A549 (cell line): Measurements from ENCODE around the gene CIB4. TPM values are rescaled to one million over a fixed set of nuclear protein-coding genes. Genes with fewer than 3 reads are reported as not detected.
A peak's percentile ranks its signal among the peaks of the same experiment; 100 is the strongest.
"Not testable (repeated sequence)": the region's sequence is repeated elsewhere in the genome, so short reads cannot be mapped to it uniquely, and the experiment has no call there.

Experiments
- ATAC-seq, 2 experiments: fragments of 200-7000 bp in 1 of 2; fragments of >200 bp in 1 of 2; cut with Nextera tagmentation in 1 of 2; cut with Tn5 transposase in 1 of 2; 3 replicates each; pipeline versions ENCODE4 v1.8.0 to v1.9.1; 2018 to 2020; ENCODE audit warnings: mild to moderate bottlenecking in 1 of 2, moderate library complexity in 1 of 2
- CTCF ChIA-PET: fragments of 300-600 bp; sonication (Branson Sonifier 250); formaldehyde crosslinking; extraction: SDS; loops from one replicate; lab custom pipeline; 2021; ENCODE audit warnings: antibody characterized with exemption, inconsistent platforms; lab: Yijun Ruan, JAX
- POLR2A ChIA-PET: fragments of 350-600 bp; formaldehyde crosslinking; extraction: SDS; loops from one replicate; lab custom pipeline; 2021; ENCODE audit warnings: antibody characterized with exemption, inconsistent platforms; lab: Yijun Ruan, JAX
- DNase-seq, 2 experiments: peaks; one replicate each; pipeline versions ENCODE4 v3.0.0 to v3.0.0-alpha.2; 2011 to 2016; ENCODE audit warnings: low read depth in 1 of 2, low spot score in 1 of 2
- FAIRE-seq: peaks from 2 replicates; lab custom pipeline; 2011; peaks lifted over from hg19 to GRCh38; lab: Jason Lieb, UNC
- H3K27ac ChIP-seq, 2 experiments: fragments of >200 bp; sonication (Bioruptor Twin); formaldehyde crosslinking; 3 replicates each; pipeline ENCODE4 v1.5.1; 2016 to 2017
- H3K4me1 ChIP-seq: fragments of >200 bp; sonication (Bioruptor Twin); formaldehyde crosslinking; 3 replicates; pipeline ENCODE4 v1.6.1; 2016
- H3K4me2 ChIP-seq: fragments of >200 bp; sonication (Bioruptor Twin); formaldehyde crosslinking; 3 replicates; pipeline ENCODE4 v1.6.1; 2016
- H3K4me3 ChIP-seq: fragments of >200 bp; sonication (Bioruptor Twin); formaldehyde crosslinking; 3 replicates; pipeline ENCODE4 v1.5.1; 2016
- H3K9me3 ChIP-seq: fragments of >200 bp; sonication (Bioruptor Twin); formaldehyde crosslinking; 3 replicates; pipeline ENCODE4 v1.6.1; 2016
- CBX8 ChIP-seq: fragments of 200-600 bp; sonication (generic); IDR thresholded peaks from 2 replicates; pipeline ENCODE4 v1.6.1; 2016
- CHD2 ChIP-seq: fragments of 150-350 bp; IDR thresholded peaks from 2 replicates; pipeline ENCODE4 v1.6.1; 2014; ENCODE audit warnings: low read length; ENCODE audit not compliant: partially characterized antibody
- EHF ChIP-seq: fragments of 250-450 bp; sonication (Bioruptor Pico); IDR thresholded peaks from 2 replicates; pipeline ENCODE4 v1.5.0; 2020; ENCODE audit warnings: mild to moderate bottlenecking
- ELK1 ChIP-seq: fragments of 150-350 bp; IDR thresholded peaks from 2 replicates; pipeline ENCODE4 v1.6.1; 2014; ENCODE audit warnings: low read depth, mild to moderate bottlenecking, low read length
- ESRRA ChIP-seq: fragments of 150-350 bp; IDR thresholded peaks from 2 replicates; pipeline ENCODE4 v1.6.1; 2014; ENCODE audit warnings: mild to moderate bottlenecking, low read length, borderline replicate concordance
- FOSB ChIP-seq: fragments of 250-450 bp; sonication (Bioruptor Pico); IDR thresholded peaks from 2 replicates; pipeline ENCODE4 v1.5.0; 2020; ENCODE audit warnings: mild to moderate bottlenecking, moderate library complexity
- HDAC2 ChIP-seq: fragments of 200-600 bp; sonication (generic); IDR thresholded peaks from 2 replicates; pipeline ENCODE4 v1.6.1; 2016
- HEYL ChIP-seq: fragments of 250-450 bp; sonication (Bioruptor Pico); IDR thresholded peaks from 2 replicates; pipeline ENCODE4 v1.8.0; 2021; ENCODE audit warnings: mild to moderate bottlenecking, moderate library complexity
- HMGXB4 ChIP-seq: fragments of 250-450 bp; sonication (Bioruptor Pico); IDR thresholded peaks from 2 replicates; pipeline ENCODE4 v1.5.0; 2021; ENCODE audit warnings: mild to moderate bottlenecking, moderate library complexity, borderline replicate concordance
- HOXB5 ChIP-seq: fragments of 250-450 bp; sonication (Bioruptor Pico); IDR thresholded peaks from 2 replicates; pipeline ENCODE4 v1.5.0; 2020; ENCODE audit warnings: mild to moderate bottlenecking, moderate library complexity
- JUN ChIP-seq, 2 experiments: fragments of >200 bp; sonication (Bioruptor Twin); formaldehyde crosslinking; IDR thresholded peaks; 2 replicates in 1 of 2; 3 replicates in 1 of 2; pipeline ENCODE4 v1.6.1; 2016 to 2017
- JUNB ChIP-seq: fragments of >200 bp; sonication (Bioruptor Twin); formaldehyde crosslinking; IDR thresholded peaks from 2 replicates; pipeline ENCODE4 v1.6.1; 2016
- KDM1A ChIP-seq: fragments of 200-600 bp; sonication (generic); IDR thresholded peaks from 2 replicates; pipeline ENCODE4 v1.6.1; 2016; ENCODE audit warnings: low read depth, mild to moderate bottlenecking
- KDM5A ChIP-seq: fragments of 200-600 bp; sonication (generic); IDR thresholded peaks from 2 replicates; pipeline ENCODE4 v1.6.1; 2016; ENCODE audit warnings: antibody characterized with exemption, mild to moderate bottlenecking
- MYC ChIP-seq: IDR thresholded peaks from 2 replicates; pipeline ENCODE4 v1.6.1; 2012; ENCODE audit warnings: mild to moderate bottlenecking, inconsistent platforms, low read length, improper control_type of control experiment, borderline replicate concordance
- NPAS2 ChIP-seq: fragments of 250-450 bp; sonication (Bioruptor Pico); IDR thresholded peaks from 2 replicates; pipeline ENCODE4 v1.8.0; 2022; ENCODE audit warnings: mild to moderate bottlenecking, moderate library complexity, borderline replicate concordance
- PHF8 ChIP-seq: fragments of 200-600 bp; sonication (generic); IDR thresholded peaks from 2 replicates; pipeline ENCODE4 v1.6.1; 2016; ENCODE audit warnings: low read depth, mild to moderate bottlenecking, antibody characterized with exemption, moderate library complexity, borderline replicate concordance
- POLR2AphosphoS2 ChIP-seq: conservative IDR thresholded peaks from 2 replicates; pipeline ENCODE4 v1.6.1; 2012; ENCODE audit warnings: low read length, improper control_type of control experiment, inconsistent platforms
- RFX5 ChIP-seq: fragments of 450-650 bp; IDR thresholded peaks from 2 replicates; pipeline ENCODE4 v1.7.1; 2014; ENCODE audit warnings: antibody characterized with exemption, mild to moderate bottlenecking, moderate library complexity
- RNF2 ChIP-seq: fragments of 200-600 bp; sonication (generic); IDR thresholded peaks from 2 replicates; pipeline ENCODE4 v1.6.1; 2016; ENCODE audit warnings: low read depth, mild to moderate bottlenecking, antibody characterized with exemption, moderate library complexity, borderline replicate concordance
- TFCP2L1 ChIP-seq: fragments of 250-450 bp; sonication (Bioruptor Pico); IDR thresholded peaks from 2 replicates; pipeline ENCODE4 v1.5.0; 2021; ENCODE audit warnings: mild to moderate bottlenecking
- TP53 ChIP-seq: fragments of 250-450 bp; sonication (Bioruptor Pico); IDR thresholded peaks from 2 replicates; pipeline ENCODE4 v1.5.0; 2021; ENCODE audit warnings: mild to moderate bottlenecking, moderate library complexity
- ZC3H11A ChIP-seq: fragments of 450-650 bp; IDR thresholded peaks from 2 replicates; pipeline ENCODE4 v1.6.1; 2014; ENCODE audit warnings: antibody characterized with exemption, mild to moderate bottlenecking
- WGBS: methylation state at CpG from one replicate; pipeline ENCODE4 v1.1.6; 2017; ENCODE audit errors: missing lambda C conversion rate; 5-methylcytosine and 5-hydroxymethylcytosine counted together
- polyA plus RNA-seq, 4 experiments: library from polyadenylated mRNA; depleted of rRNA in 3 of 4; stranded (reverse); fragments of >200 nt; fragmentation: RNase III in 1 of 4; extraction: RNeasy Plus Mini Kit Qiagen cat#74134 plus additional on column Dnase treatment in 1 of 4; gene quantifications; 2 replicates in 3 of 4; 3 replicates in 1 of 4; pipeline ENCODE4 v1.2.3, GENCODE V29; 2011 to 2017
- TF ChIP-seq, protein P1 (sequence below): fragments of >200 bp; sonication (Bioruptor Twin); formaldehyde crosslinking; IDR thresholded peaks from 2 replicates; pipeline ENCODE4 v1.6.1; 2016
- TF ChIP-seq, protein P2 (sequence below): IDR thresholded peaks from 2 replicates; pipeline ENCODE4 v1.6.1; 2012; ENCODE audit warnings: low read depth, borderline replicate concordance
- TF ChIP-seq, protein P3 (sequence below): fragments of >200 bp; sonication (Bioruptor Twin); formaldehyde crosslinking; IDR thresholded peaks from 3 replicates; pipeline ENCODE4 v1.5.1; 2016

The CIB4 gene
- polyA plus RNA-seq, 2 of the 4 experiments (the other 2 are of a cell fraction), result 0.30 to 1.0 TPM

DNA sequence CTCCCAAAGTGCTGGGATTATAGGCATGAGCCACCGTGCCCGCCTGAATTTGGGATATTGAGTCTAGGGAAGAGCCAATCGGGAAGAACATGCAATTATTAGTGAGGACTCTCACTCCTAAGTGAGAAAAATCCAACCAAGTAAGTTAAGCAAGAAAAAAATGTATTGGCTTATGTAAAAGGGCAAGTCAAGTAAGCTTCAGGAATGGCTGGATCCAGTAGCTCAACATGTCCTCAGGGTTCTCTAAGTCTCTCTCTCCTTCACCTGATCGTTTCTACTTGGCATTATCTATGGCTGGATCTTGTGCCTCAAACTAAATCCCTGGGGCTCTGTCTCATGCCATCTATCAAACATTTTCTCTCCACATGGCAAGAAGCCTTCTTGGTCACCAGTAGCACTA, 16.1 kb upstream of the CIB4 start:
- Histone ChIP-seq H3K9me3 (peaks cover 33% of the 10 kb centered on the region), H3K4me1 (no peaks in the 10 kb centered on the region), H3K27ac (no peak overlapping the region), H3K4me2 (no peak overlapping the region), H3K4me3 (no peak overlapping the region)
- FAIRE-seq (no peak), ATAC-seq (no peak), DNase-seq (no peak)
- WGBS, result 43% methylated on average over 4 of the region's 4 CpGs
- ChIA-PET POLR2A (no interaction called here), CTCF (interaction anchor here (0.5 to 2.0 kb wide), 6 partner anchors 25 to 298 kb away, joined by 3 to 10 read pairs (median 4); no protein-coding TSS in a partner anchor)
- TF ChIP-seq TP53 (CRISPR knock-in tag) (no peak), POLR2AphosphoS2 (no peak)

- H3K9me3 ChIP-seq, result peaks cover 20% of the 10 kb centered on the region
- no peak overlapping the region for H3K4me2 ChIP-seq
- 87% methylated on average over 9 of the region's 9 CpGs for WGBS
- H3K27ac ChIP-seq, result no peak overlapping the region
- H3K4me1 ChIP-seq, result no peaks in the 10 kb centered on the region
- ATAC-seq (no peak), FAIRE-seq (no peak), DNase-seq (no peak)
- no peak overlapping the region for H3K4me3 ChIP-seq
- CTCF ChIA-PET, result interaction anchor here (0.5 kb wide), 1 partner anchor 8 kb away, joined by 3 read pairs; no protein-coding TSS in a partner anchor
- TF ChIP-seq, protein P1, sequence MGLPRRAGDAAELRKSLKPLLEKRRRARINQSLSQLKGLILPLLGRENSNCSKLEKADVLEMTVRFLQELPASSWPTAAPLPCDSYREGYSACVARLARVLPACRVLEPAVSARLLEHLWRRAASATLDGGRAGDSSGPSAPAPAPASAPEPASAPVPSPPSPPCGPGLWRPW, result no peak
- TF ChIP-seq, protein P2, sequence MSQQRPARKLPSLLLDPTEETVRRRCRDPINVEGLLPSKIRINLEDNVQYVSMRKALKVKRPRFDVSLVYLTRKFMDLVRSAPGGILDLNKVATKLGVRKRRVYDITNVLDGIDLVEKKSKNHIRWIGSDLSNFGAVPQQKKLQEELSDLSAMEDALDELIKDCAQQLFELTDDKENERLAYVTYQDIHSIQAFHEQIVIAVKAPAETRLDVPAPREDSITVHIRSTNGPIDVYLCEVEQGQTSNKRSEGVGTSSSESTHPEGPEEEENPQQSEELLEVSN, result no peak
- TF ChIP-seq ZC3H11A (no peak), ELK1 (no peak), FOSB (CRISPR knock-in tag) (no peak), CBX8 (no peak), JUN (IDR thresholded peaks at IDR 0.05) (no peak), RNF2 (no peak), HOXB5 (CRISPR knock-in tag) (no peak), HMGXB4 (CRISPR knock-in tag) (no peak), HDAC2 (no peak), KDM1A (no peak)
- POLR2A ChIA-PET, result no interaction called here
Measured at GRCh38 chr2:26655611-26656195, 14.5 kb upstream of the CIB4 start.

GRCh38 chr2:26655120-26655519, 14.0 kb upstream of the CIB4 start:
- CTCF ChIA-PET, H3K27ac ChIP-seq, ATAC-seq, H3K4me3 ChIP-seq, H3K4me2 ChIP-seq, FAIRE-seq, H3K4me1 ChIP-seq, POLR2A ChIA-PET, DNase-seq: not testable (repeated sequence)
- peaks cover 14% of the 10 kb centered on the region; the same call in 2 of the 3 replicates for H3K9me3 ChIP-seq
- no CpG with 5 or more reads among the region's 1 CpG for WGBS

GRCh38 chr2:26654061-26654340, 12.8 kb upstream of the CIB4 start:
- POLR2A ChIA-PET, result no interaction called here
- WGBS, result 47% methylated on average over 3 of the region's 3 CpGs
- TF ChIP-seq JUNB (no peak), ZC3H11A (no peak), ESRRA (no peak), PHF8 (no peak), MYC (no peak), FOSB (CRISPR knock-in tag) (no peak), HEYL (CRISPR knock-in tag) (no peak), CHD2 (no peak), RFX5 (no peak), KDM5A (no peak), NPAS2 (no peak), TFCP2L1 (no peak), EHF (CRISPR knock-in tag) (no peak)
- TF ChIP-seq, protein P1, result no peak
- TF ChIP-seq, protein P3, sequence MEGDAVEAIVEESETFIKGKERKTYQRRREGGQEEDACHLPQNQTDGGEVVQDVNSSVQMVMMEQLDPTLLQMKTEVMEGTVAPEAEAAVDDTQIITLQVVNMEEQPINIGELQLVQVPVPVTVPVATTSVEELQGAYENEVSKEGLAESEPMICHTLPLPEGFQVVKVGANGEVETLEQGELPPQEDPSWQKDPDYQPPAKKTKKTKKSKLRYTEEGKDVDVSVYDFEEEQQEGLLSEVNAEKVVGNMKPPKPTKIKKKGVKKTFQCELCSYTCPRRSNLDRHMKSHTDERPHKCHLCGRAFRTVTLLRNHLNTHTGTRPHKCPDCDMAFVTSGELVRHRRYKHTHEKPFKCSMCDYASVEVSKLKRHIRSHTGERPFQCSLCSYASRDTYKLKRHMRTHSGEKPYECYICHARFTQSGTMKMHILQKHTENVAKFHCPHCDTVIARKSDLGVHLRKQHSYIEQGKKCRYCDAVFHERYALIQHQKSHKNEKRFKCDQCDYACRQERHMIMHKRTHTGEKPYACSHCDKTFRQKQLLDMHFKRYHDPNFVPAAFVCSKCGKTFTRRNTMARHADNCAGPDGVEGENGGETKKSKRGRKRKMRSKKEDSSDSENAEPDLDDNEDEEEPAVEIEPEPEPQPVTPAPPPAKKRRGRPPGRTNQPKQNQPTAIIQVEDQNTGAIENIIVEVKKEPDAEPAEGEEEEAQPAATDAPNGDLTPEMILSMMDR, result no peak

More at GRCh38 chr2:26654061-26654340, 12.8 kb upstream of the CIB4 start:
- CTCF ChIA-PET, result interaction anchor here (0.9 kb wide), 1 partner anchor 11 kb away, joined by 3 read pairs; no protein-coding TSS in a partner anchor
- Histone ChIP-seq H3K4me2 (no peak overlapping the region), H3K4me3 (no peak overlapping the region), H3K27ac (peak overlapping the region in 1 of 2 experiments; percentile 38; a peak in 1 of 6 replicates), H3K9me3 (peaks cover 4% of the 10 kb centered on the region; the same call in 1 of the 3 replicates), H3K4me1 (no peaks in the 10 kb centered on the region)
- DNase-seq, result no peak
- no peak for FAIRE-seq
- ATAC-seq, result no peak
